Colonic mucosa (tissue), 4 donors: ENCODE results near the gene FCRL2. TPM values are rescaled to one million over a fixed set of nuclear protein-coding genes. Genes with fewer than 3 reads are reported as not detected.

Experiments
- DNase-seq: peaks from one replicate; pipeline ENCODE4 v3.0.0-alpha.2; 2020
- H3K27ac ChIP-seq: fragments of 200-600 bp; one replicate; pipeline ENCODE4 v1.8.0; 2021
- H3K27me3 ChIP-seq: fragments of 200-600 bp; one replicate; pipeline ENCODE4 v1.8.0; 2021
- H3K36me3 ChIP-seq: fragments of 200-600 bp; one replicate; pipeline ENCODE4 v1.8.0; 2021
- H3K4me1 ChIP-seq: fragments of 200-600 bp; one replicate; pipeline ENCODE4 v1.8.0; 2021; ENCODE audit warnings: mild to moderate bottlenecking
- H3K4me3 ChIP-seq: fragments of 200-600 bp; one replicate; pipeline ENCODE4 v1.8.0; 2021
- H3K9ac ChIP-seq, 2 donors: one replicate each; pipeline ENCODE4 v1.7.0; 2013; ENCODE audit warnings: control low read depth in 2 of 2, low read depth in 2 of 2, low read length in 2 of 2
- H3K9me3 ChIP-seq: fragments of 200-600 bp; one replicate; pipeline ENCODE4 v1.8.0; 2021
- intact Hi-C: fragments of 100-400 bp; cut with DNase I; formaldehyde crosslinking; loops from one replicate; pipeline ENCODE4 v1.14.1; 2022
- total RNA-seq, 2 donors: library from RNA; stranded (reverse); fragmentation: NEBNext Ultra II Directional in 1 of 2; extraction: Animal tissue kit (Norgen Biotek cat#: 25700) in 1 of 2; gene quantifications; one replicate each; pipeline ENCODE4 v1.2.1, GENCODE V29; 2021
- TF ChIP-seq, protein P1 (sequence below): fragments of 200-600 bp; IDR thresholded peaks from one replicate; pipeline ENCODE4 v1.8.0; 2022; ENCODE audit warnings: antibody characterized with exemption, mild to moderate bottlenecking
- donor health status: healthy.
- donor health status: DM: no; HTN: no; CAD: no.
- donor health status: DM: no; HTN: no; CAD: no.

Gene FCRL2
- total RNA-seq, 2 donors from 2014 or later: 0.10 to 0.40 TPM

DNA sequence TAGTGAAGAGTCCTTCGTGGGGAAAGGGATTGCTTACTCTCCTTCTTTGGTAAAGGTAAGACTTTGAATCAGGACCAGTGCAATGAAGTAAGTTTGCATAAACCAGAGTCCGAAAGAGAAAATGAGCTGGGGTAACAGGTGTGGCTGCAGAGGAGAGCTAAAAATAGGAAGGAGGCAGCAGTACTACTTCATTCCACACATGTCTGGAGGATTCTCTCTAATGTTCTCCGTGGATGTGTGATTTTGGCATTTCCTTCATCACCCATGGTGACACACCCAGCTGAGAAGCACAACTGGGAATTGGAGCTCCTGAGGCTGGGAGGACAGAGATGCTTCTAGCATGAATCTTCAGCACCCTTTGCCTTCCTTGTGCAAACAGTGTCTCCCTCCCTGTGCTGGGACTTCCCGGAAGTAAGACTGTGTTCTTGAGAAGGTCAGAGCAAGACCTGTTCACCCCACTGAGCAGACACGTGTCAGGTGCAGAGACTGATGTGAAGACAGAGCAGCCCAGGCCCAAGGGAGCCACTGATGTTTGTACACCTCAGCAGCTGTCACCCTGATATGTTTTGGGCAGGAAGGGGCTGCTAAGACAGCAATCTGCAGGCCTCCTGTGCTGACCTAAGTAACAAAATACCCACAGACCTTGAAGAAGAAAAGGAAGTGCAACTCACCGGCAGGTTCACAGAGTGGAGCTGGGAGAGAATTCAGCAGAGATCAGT lies 29.7 kb upstream of the FCRL2 start:
- Histone ChIP-seq H3K9ac (no peak overlapping the region), H3K36me3 (no peaks in the 10 kb centered on the region), H3K4me3 (no peak overlapping the region), H3K4me1 (no peaks in the 10 kb centered on the region), H3K27ac (no peak overlapping the region), H3K9me3 (no peaks in the 10 kb centered on the region), H3K27me3 (no peaks in the 10 kb centered on the region)
- intact Hi-C loops: no loop called here
- DNase-seq: no peak
- TF ChIP-seq, protein P1, sequence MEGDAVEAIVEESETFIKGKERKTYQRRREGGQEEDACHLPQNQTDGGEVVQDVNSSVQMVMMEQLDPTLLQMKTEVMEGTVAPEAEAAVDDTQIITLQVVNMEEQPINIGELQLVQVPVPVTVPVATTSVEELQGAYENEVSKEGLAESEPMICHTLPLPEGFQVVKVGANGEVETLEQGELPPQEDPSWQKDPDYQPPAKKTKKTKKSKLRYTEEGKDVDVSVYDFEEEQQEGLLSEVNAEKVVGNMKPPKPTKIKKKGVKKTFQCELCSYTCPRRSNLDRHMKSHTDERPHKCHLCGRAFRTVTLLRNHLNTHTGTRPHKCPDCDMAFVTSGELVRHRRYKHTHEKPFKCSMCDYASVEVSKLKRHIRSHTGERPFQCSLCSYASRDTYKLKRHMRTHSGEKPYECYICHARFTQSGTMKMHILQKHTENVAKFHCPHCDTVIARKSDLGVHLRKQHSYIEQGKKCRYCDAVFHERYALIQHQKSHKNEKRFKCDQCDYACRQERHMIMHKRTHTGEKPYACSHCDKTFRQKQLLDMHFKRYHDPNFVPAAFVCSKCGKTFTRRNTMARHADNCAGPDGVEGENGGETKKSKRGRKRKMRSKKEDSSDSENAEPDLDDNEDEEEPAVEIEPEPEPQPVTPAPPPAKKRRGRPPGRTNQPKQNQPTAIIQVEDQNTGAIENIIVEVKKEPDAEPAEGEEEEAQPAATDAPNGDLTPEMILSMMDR: no peak

DNA sequence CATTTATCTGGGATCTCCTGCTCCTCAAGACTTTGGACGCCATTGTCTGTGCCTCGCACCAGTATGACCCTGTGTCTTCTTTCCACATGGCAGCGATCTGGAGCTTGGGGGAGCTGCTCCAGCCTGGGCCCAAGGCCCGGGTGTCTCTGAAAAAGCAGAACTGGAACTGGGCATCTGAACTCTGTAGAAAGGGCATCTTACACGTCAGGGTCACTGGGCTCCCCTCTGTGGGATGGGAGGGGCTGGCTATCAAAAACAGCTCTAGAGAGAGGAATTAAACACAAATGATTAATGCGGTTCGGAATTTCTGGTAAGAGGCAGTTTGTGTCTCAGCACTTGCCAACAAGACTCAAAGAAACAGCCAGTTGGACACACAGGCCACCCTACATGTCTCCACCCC lies 26.9 kb upstream of the FCRL2 start:
- Histone ChIP-seq H3K4me1 (no peaks in the 10 kb centered on the region), H3K4me3 (no peak overlapping the region), H3K9me3 (no peaks in the 10 kb centered on the region), H3K27ac (no peak overlapping the region), H3K36me3 (no peaks in the 10 kb centered on the region), H3K9ac (no peak overlapping the region), H3K27me3 (no peaks in the 10 kb centered on the region)
- TF ChIP-seq, protein P1: no peak
- DNase-seq: no peak
- intact Hi-C loops: no loop called here

DNA sequence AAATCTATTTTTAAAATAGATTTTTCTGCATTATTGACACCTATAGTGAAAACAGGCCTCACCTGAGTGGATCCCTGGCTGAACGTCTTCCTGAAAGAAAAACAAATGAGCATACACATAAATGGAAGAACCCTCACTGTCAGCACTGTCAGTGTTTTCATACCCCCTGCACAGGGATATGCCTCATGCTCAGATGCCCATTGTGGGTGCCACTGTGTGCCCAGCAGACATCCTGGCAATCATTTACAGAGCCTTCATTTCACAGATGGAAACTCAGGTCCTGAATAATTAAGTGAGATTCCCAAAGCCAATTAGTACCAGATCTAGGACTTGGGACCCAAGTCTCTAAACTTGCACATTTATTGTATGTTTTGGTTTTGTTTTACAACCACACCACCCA lies 23.1 kb upstream of the FCRL2 start:
- intact Hi-C loops: no loop called here
- H3K36me3 ChIP-seq: no peaks in the 10 kb centered on the region
- no peaks in the 10 kb centered on the region for H3K9me3 ChIP-seq
- H3K4me3 ChIP-seq: no peak overlapping the region
- H3K27me3 ChIP-seq: no peaks in the 10 kb centered on the region
- no peak overlapping the region for H3K27ac ChIP-seq
- no peak for DNase-seq
- no peaks in the 10 kb centered on the region for H3K4me1 ChIP-seq
- TF ChIP-seq, protein P1: no peak
- no peak overlapping the region for H3K9ac ChIP-seq

DNA sequence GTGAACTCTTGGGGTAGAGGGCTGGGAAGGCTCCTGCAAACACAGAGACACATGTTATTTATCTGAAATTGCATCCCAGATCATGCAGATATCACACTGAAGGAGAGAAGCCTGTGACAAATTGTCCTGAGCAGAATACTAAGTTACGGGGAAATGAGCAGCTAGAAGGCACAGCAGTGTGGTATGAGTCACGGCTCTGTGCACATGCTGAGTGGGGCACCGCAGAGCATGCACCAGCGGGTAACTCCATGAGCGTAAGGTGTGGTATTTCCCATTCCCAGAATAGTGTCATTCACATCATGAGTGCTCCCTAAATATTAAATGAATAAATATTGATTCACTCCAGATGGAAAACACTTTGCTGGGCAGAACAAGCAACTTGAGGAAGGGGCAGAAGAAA lies 21.3 kb upstream of the FCRL2 start:
- Histone ChIP-seq H3K27me3 (no peaks in the 10 kb centered on the region), H3K9me3 (no peaks in the 10 kb centered on the region), H3K9ac (no peak overlapping the region), H3K4me3 (no peak overlapping the region), H3K4me1 (no peaks in the 10 kb centered on the region), H3K36me3 (no peaks in the 10 kb centered on the region), H3K27ac (no peak overlapping the region)
- TF ChIP-seq, protein P1: no peak
- DNase-seq: no peak
- intact Hi-C loops: no loop called here

DNA sequence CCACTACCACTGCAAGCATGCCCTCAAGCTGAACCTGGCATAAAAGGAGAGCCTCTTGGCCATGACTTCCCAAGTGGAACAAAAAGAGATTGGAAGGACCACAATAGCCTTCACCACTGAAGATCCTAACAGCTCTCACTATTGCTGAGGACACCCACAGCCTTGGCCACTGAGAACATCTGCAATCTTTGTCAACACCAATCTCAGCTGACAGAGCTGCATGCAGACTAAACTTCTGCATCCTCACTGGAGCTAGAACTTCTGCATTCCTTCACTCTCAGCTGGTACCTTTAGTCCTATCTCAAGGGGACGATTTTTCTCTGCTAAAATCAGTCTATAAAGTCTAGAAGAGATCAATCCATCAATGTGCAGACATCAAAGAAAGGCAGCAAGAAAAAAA lies 8.3 kb upstream of the FCRL2 start:
- Histone ChIP-seq H3K9me3 (no peaks in the 10 kb centered on the region), H3K27ac (no peak overlapping the region), H3K27me3 (no peaks in the 10 kb centered on the region), H3K4me1 (no peaks in the 10 kb centered on the region), H3K9ac (no peak overlapping the region), H3K4me3 (no peak overlapping the region), H3K36me3 (no peaks in the 10 kb centered on the region)
- DNase-seq: no peak
- TF ChIP-seq, protein P1: no peak
- intact Hi-C loops: no loop called here
